Fibroblast of skin of left biceps (primary cell): ENCODE results near the gene CXCL9.
"Not testable (repeated sequence)": the region's sequence is repeated elsewhere in the genome, so short reads cannot be mapped to it uniquely, and the experiment has no call there.

Experiments used
- DNase-seq, 2 experiments: peaks; one replicate each; pipeline ENCODE4 v3.0.0-alpha.2; 2013; ENCODE audit warnings: low read depth in 2 of 2

Gene CXCL9

DNA sequence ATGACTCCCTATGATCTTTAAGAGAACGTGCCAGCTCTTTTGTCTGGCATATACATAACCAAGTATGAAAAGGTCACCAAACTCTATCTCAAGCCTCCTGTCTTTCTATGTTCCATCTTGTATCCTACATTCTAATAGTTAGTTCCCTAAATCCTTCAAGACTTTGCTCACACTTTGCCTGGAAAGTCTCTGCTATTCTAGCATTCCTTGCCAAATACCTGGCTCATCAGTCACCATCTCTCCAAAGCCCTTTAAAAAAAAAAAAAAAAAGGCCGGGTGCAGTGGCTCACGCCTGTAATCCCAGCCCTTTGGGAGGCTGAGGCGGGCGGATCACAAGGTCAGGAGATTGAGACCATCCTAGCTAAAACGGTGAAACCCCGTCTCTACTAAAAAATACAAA is 48.8 kb downstream of the CXCL9 start:
- DNase-seq: not testable (repeated sequence)

DNA sequence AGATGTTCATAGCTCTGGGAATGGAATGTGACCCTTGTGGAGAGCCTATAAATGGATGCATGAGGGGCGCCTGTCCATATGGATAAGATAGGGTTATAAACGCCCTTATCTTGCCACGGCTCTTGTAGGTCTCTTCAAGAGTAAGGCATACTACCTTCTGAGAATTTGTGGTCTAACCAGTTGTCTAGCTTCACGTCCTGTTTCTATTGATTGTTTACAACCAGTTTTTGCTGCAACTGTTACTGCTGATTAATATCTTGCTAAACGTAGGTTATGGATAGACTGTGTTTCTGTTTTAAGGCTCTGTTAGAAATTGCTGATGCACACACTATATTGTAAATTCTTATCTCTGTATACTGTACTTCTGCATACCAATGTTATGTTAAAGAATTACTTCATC is 52.5 kb downstream of the CXCL9 start:
- not testable (repeated sequence) for DNase-seq

DNA sequence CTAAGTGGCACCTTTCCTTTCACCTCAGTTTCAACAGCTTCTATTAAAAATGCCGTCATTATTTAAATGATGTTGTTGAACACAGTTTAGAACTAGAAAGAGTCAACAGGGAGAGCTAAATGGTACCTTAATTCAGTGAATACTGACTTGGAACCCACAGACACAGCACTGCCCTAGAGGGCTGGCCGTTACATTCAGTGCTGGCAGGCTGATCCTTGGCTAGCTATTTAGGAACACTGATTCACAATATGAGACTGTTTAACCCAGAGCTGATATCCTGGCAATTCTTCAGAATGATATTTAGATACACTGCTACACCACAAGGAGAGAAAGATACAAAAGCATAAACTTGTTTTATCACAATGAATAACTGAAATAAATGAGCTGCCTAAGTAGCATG is 53.8 kb downstream of the CXCL9 start:
- no peak for DNase-seq
